DOHH2 (cell line): ENCODE data around the gene SNX7.

Source experiments
- H3F3A ChIP-seq: fragments of 200-600 bp; sonication (generic), shearing (Covaris generic); 2 replicates; pipeline ENCODE4 v1.6.0; 2016; ENCODE audit warnings: antibody characterized with exemption, mild to moderate bottlenecking; ENCODE audit not compliant: control insufficient read depth, insufficient read depth
- H3K27ac ChIP-seq: fragments of 200-600 bp; sonication (generic); 2 replicates; pipeline ENCODE4 v1.5.1; 2014; ENCODE audit warnings: low read depth, mild to moderate bottlenecking, low read length, moderate library complexity
- H3K27me3 ChIP-seq: fragments of 200-600 bp; sonication (generic); 2 replicates; pipeline ENCODE4 v1.6.1; 2014; ENCODE audit warnings: mild to moderate bottlenecking, low read length, mixed read lengths; ENCODE audit not compliant: control insufficient read depth
- H3K36me3 ChIP-seq: fragments of 200-600 bp; sonication (generic); 2 replicates; pipeline ENCODE4 v1.6.1; 2014; ENCODE audit warnings: mild to moderate bottlenecking, low read length, moderate library complexity, mixed read lengths; ENCODE audit not compliant: control insufficient read depth
- H3K4me1 ChIP-seq: fragments of 200-600 bp; sonication (generic); 2 replicates; pipeline ENCODE4 v1.6.1; 2014; ENCODE audit warnings: mild to moderate bottlenecking, low read length, mixed read lengths; ENCODE audit not compliant: control insufficient read depth
- H3K4me2 ChIP-seq: fragments of 200-600 bp; sonication (generic); 2 replicates; pipeline ENCODE4 v1.6.0; 2014; ENCODE audit warnings: mild to moderate bottlenecking, low read length, moderate library complexity
- H3K4me3 ChIP-seq: fragments of 200-600 bp; sonication (generic); 2 replicates; pipeline ENCODE4 v1.5.1; 2014; ENCODE audit warnings: mild to moderate bottlenecking, low read length, mixed read lengths
- H3K79me2 ChIP-seq: fragments of 200-600 bp; sonication (generic); 2 replicates; pipeline ENCODE4 v1.6.1; 2014; ENCODE audit warnings: mild to moderate bottlenecking, low read length, mixed read lengths; ENCODE audit not compliant: control insufficient read depth
- H3K9me2 ChIP-seq: fragments of 200-600 bp; sonication (generic); replicated peaks from 2 replicates; pipeline ENCODE4 v1.6.1; 2014; ENCODE audit warnings: mild to moderate bottlenecking, low read length, mixed read lengths; ENCODE audit not compliant: control insufficient read depth
- H3K9me3 ChIP-seq: fragments of 200-600 bp; sonication (generic); 2 replicates; pipeline ENCODE4 v1.6.1; 2014; ENCODE audit warnings: antibody characterized with exemption, low read length, mixed read lengths; ENCODE audit not compliant: control insufficient read depth, insufficient read depth
- H4K20me1 ChIP-seq: fragments of 200-600 bp; sonication (generic); 2 replicates; pipeline ENCODE4 v1.6.0; 2014; ENCODE audit warnings: low read depth, mild to moderate bottlenecking, antibody characterized with exemption, low read length, moderate library complexity; ENCODE audit not compliant: control insufficient read depth, insufficient read depth
- EZH2phosphoT487 ChIP-seq: fragments of 200-600 bp; sonication (generic); IDR thresholded peaks from 2 replicates; pipeline ENCODE4 v1.6.1; 2017; ENCODE audit warnings: borderline replicate concordance, mild to moderate bottlenecking, antibody characterized with exemption, low read length, moderate library complexity, mixed read lengths
- TF ChIP-seq, protein P1 (sequence below): fragments of 200-600 bp; sonication (generic); IDR thresholded peaks from one replicate; pipeline ENCODE4 v1.5.1; 2014; ENCODE audit warnings: antibody characterized with exemption, mild to moderate bottlenecking, low read depth, low read length; ENCODE audit not compliant: poor library complexity, severe bottlenecking

Gene SNX7

DNA sequence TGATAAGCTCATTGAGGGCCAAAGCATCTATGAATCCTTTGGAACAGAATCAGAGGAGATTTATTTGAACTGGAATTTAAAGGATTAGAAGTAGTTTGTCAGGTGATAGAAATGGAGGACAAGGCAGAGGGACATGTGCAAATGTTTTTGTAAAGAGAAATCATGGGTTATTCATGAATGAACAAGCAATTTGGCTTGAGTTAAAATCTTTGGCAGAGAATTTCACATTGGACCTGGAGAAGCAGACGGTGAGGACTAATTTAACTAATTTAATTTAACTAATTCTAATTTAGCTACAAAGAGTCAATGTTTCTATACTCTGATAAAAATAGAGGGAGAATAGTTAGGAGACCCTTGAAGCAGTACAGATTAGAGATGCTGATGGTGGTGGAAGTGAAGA lies 36.3 kb downstream of the SNX7 start:
- Histone ChIP-seq H3K36me3 (no peaks in the 10 kb centered on the region), H3K27ac (no peak overlapping the region), H3F3A (no peaks in the 10 kb centered on the region), H3K4me1 (no peaks in the 10 kb centered on the region), H3K4me3 (no peak overlapping the region), H3K4me2 (no peak overlapping the region), H4K20me1 (no peaks in the 10 kb centered on the region), H3K9me2 (no peaks in the 10 kb centered on the region), H3K27me3 (no peaks in the 10 kb centered on the region), H3K9me3 (no peaks in the 10 kb centered on the region), H3K79me2 (no peaks in the 10 kb centered on the region)
- TF ChIP-seq EZH2phosphoT487, result no peak
- TF ChIP-seq, protein P1, sequence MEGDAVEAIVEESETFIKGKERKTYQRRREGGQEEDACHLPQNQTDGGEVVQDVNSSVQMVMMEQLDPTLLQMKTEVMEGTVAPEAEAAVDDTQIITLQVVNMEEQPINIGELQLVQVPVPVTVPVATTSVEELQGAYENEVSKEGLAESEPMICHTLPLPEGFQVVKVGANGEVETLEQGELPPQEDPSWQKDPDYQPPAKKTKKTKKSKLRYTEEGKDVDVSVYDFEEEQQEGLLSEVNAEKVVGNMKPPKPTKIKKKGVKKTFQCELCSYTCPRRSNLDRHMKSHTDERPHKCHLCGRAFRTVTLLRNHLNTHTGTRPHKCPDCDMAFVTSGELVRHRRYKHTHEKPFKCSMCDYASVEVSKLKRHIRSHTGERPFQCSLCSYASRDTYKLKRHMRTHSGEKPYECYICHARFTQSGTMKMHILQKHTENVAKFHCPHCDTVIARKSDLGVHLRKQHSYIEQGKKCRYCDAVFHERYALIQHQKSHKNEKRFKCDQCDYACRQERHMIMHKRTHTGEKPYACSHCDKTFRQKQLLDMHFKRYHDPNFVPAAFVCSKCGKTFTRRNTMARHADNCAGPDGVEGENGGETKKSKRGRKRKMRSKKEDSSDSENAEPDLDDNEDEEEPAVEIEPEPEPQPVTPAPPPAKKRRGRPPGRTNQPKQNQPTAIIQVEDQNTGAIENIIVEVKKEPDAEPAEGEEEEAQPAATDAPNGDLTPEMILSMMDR, result no peak

DNA sequence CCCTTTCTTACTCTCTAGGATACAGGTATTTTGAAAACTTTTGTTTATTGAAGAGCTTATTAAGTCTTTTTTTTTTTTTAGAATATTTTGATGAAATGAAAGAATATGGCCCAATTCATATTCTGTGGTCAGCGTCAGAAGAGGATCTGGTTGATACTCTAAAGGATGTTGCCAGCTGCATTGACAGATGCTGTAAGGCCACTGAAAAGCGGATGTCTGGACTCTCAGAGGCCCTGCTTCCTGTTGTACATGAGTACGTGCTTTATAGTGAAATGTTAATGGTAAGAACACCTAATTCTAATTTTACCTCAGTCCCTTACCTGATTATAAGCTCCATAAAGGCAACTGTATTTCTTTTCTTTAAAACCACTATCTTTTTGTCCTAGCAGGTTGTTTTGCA lies 37.1 kb downstream of the SNX7 start:
- no peak overlapping the region for H3K4me3 ChIP-seq
- H3K4me1 ChIP-seq, result no peaks in the 10 kb centered on the region
- H3K4me2 ChIP-seq, result no peak overlapping the region
- no peak overlapping the region for H3K27ac ChIP-seq
- H3K9me2 ChIP-seq, result no peaks in the 10 kb centered on the region
- no peaks in the 10 kb centered on the region for H3K36me3 ChIP-seq
- H3K27me3 ChIP-seq, result no peaks in the 10 kb centered on the region
- H3F3A ChIP-seq, result no peaks in the 10 kb centered on the region
- no peaks in the 10 kb centered on the region for H3K9me3 ChIP-seq
- H3K79me2 ChIP-seq, result no peaks in the 10 kb centered on the region
- H4K20me1 ChIP-seq, result no peaks in the 10 kb centered on the region
- no peak for TF ChIP-seq EZH2phosphoT487
- TF ChIP-seq, protein P1, result no peak

DNA sequence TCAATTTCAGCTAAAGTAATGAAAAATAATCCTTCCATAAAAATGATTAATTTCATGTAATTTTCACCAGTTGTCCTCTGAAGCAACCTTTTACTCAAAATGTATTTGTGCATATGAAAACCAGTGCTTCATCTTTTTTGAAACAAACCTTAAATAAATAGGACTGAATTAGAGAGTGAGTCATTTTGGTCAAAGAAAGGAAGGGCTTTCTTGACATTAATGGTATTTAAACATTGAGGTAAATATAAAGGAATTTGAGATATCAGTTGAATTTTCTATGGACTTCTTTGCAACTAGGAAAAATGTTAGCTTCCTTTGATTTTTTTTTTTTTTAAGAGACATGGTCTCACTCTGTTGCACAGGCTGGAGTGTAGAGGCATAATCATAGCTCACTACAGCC lies 38.7 kb downstream of the SNX7 start:
- H3K79me2 ChIP-seq, result no peaks in the 10 kb centered on the region
- no peaks in the 10 kb centered on the region for H4K20me1 ChIP-seq
- H3F3A ChIP-seq, result no peaks in the 10 kb centered on the region
- no peak overlapping the region for H3K27ac ChIP-seq
- H3K9me2 ChIP-seq, result no peaks in the 10 kb centered on the region
- H3K36me3 ChIP-seq, result no peaks in the 10 kb centered on the region
- no peak overlapping the region for H3K4me3 ChIP-seq
- H3K4me1 ChIP-seq, result no peaks in the 10 kb centered on the region
- H3K4me2 ChIP-seq, result no peak overlapping the region
- H3K27me3 ChIP-seq, result no peaks in the 10 kb centered on the region
- TF ChIP-seq, protein P1, result no peak
- no peak for TF ChIP-seq EZH2phosphoT487
- no peaks in the 10 kb centered on the region for H3K9me3 ChIP-seq

DNA sequence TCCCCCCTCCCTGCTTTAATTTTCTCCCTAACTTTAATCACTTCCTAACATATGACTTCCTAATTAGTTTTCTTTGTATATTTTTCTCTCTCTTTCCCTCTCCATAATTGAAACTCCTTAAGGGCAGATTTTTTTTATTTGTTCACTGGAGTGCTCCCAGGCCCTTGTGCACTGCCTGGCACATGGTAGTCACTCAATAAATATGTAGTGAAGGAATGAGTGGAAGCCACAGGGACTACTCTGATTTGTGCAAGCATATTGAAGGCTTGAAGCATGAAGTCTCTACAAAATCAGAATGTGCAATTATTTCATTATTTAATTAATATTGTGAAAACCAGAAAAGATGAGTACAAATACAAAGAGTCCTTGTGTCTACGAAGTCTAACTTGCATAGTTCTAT lies 41.5 kb downstream of the SNX7 start:
- no peaks in the 10 kb centered on the region for H4K20me1 ChIP-seq
- TF ChIP-seq, protein P1, result no peak
- no peak for TF ChIP-seq EZH2phosphoT487
- H3K4me3 ChIP-seq, result no peak overlapping the region
- no peak overlapping the region for H3K4me2 ChIP-seq
- H3K27me3 ChIP-seq, result no peaks in the 10 kb centered on the region
- no peaks in the 10 kb centered on the region for H3K36me3 ChIP-seq
- no peaks in the 10 kb centered on the region for H3K79me2 ChIP-seq
- no peaks in the 10 kb centered on the region for H3K9me3 ChIP-seq
- H3K9me2 ChIP-seq, result no peaks in the 10 kb centered on the region
- no peak overlapping the region for H3K27ac ChIP-seq
- H3F3A ChIP-seq, result no peaks in the 10 kb centered on the region
- no peaks in the 10 kb centered on the region for H3K4me1 ChIP-seq
